ENCODE results near the gene GADL1.

DNA sequence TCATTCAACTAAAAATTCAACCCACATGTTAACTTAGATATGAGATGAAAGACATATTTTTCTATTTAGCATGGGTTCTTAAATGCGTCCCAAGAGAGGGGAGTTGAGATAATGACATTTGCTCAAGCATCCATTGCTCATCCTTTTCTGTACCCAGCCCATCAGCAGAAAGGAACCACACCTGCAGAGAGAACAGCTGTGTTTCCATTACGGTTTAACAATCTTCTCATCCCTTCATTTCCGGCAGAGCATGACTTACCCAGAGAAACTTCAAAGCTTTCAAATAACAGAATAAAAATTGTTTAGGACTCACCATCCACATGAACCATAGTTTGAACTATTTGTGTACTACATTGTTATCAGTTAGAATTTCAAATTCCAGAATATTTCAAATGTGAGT, 174.9 kb downstream of the GADL1 start:
- TF ChIP-seq, protein P1, sequence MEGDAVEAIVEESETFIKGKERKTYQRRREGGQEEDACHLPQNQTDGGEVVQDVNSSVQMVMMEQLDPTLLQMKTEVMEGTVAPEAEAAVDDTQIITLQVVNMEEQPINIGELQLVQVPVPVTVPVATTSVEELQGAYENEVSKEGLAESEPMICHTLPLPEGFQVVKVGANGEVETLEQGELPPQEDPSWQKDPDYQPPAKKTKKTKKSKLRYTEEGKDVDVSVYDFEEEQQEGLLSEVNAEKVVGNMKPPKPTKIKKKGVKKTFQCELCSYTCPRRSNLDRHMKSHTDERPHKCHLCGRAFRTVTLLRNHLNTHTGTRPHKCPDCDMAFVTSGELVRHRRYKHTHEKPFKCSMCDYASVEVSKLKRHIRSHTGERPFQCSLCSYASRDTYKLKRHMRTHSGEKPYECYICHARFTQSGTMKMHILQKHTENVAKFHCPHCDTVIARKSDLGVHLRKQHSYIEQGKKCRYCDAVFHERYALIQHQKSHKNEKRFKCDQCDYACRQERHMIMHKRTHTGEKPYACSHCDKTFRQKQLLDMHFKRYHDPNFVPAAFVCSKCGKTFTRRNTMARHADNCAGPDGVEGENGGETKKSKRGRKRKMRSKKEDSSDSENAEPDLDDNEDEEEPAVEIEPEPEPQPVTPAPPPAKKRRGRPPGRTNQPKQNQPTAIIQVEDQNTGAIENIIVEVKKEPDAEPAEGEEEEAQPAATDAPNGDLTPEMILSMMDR (IDR thresholded peaks at IDR 0.05) = no peak
- TF ChIP-seq POLR2A (IDR thresholded peaks at IDR 0.05) = no peak
